Dedifferentiated amniotic fluid mesenchymal stem cell (primary cell): ENCODE results near the gene LYPD4.
A peak's percentile ranks its signal among the peaks of the same experiment; 100 is the strongest.

ENCODE experiments used
- DNase-seq: peaks from one replicate; pipeline ENCODE4 v3.0.0-alpha.2; 2016; ENCODE audit errors: extremely low spot score

LYPD4 gene

DNA sequence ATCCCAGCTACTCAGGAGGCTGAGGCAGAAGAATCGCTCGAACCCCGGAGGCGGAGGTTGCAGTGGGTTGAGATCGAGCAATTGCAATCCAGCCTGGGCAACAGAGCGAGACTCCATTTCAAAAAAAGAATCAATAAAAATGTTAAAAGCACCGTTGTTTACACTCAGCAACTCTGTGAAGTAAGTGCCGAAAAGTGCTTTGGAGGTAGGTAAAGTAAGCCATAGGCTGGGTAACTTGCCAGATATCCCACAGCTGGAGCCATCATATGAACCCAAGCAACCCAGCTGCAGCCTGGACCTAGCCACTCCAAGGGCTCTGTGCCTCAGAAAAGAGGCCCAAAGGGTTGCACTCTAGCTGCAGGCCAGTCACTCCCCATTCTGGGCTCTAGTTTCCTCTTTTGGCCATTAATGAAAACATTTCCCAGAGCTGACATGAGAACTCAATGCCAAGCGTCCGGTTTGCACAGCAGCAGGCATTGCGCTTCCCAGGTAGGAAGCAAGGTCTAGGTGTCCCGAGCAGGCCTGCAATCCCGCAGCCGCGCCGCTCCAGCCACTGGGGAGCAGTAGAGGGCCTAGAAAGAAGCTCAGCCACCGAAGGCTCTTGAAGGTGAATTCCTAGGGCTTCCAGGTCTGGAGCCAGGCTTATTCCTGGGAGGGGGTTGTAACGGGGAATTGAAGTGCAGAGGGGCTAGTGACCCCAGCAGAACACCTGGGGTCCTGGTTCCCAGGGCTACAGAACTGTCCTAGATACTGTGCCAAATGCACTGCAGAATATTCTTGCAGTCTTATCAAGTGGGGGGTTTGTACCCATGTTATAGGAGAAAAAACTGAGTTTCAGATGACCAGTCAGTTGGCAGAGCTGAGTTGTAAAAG, 28.5 kb upstream of the LYPD4 start:
- no peak for DNase-seq

DNA sequence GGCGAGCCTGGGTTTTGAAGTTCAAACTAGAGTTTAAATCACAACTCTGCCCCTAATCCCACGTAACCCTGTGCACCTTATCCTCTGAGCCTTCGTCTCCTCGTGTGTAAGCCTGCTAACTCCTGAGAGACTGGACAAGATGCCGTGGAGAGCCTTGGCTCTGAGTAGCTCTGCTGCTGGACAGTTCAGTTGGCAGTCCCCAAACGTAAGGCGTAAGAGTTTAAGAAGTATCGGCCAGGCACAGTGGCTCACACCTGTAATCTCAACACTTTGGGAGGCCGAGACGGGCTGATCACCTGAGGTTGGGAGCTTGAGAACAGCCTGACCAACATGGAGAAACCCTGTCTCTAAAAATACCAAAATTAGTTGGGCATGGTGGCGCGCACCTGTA, 27.9 kb upstream of the LYPD4 start:
- DNase-seq = no peak

DNA sequence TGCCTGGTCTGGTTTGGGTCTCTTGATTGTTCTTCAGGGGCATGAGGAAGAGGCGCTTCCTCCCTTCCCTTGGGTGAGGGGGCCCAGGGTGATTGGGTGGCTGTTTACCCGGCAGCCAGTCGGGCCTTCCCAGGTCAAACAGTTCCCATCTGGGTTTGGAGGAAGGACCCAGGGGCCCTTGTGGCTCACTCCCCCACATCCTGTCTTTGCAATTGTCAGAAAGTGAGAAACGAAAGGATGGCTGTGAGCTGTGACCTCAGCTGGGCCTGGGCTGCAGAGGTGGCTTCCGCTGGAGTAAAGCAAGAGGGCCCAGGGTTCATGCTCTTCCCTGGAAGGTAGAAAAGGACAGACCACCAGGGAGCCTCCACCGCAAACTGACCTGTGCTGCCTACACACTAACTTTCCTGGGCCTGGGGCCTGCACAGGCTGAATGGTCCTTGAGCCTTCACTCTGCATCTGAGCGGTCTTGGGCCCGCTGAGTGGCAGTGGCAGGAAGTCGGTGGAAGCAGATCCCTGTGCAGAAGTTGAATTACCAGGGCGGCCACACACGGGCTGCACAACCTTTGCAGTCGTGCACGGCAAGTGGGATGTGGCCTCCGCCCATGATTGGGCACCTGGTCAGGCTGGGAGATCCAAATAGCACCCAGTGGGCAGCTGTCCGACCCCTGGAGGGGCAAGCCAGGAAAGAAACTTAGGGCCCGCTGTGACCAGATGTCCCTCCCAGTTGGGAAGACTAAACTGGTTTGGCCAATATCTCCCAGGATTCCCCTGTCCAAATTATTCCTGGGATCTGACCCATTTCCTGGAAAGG, 27.3 kb upstream of the LYPD4 start:
- no peak for DNase-seq

DNA sequence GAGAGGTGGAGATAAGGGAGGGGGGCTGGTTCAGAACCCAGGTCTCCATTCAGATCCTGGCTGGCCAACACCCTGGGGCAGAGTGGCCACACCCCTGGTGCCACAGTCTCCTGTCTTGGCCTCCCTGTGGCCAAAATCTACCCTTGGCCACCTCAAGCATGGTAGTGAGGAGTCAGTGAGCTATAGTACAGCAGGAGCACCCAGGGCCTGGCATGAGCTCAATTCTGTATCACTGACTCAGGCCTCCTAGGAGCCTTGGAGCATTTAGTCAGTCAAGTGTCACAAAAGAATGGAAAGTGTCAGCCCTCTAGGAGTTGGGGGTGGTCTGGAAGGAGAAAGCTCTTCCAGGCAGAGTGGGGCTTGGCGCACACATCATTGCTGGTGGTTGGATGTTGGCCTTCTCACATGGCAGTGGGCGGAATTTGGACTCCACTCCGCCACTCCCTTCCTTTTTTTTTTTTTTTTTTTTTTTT, 26.0 kb upstream of the LYPD4 start:
- DNase-seq = no peak

DNA sequence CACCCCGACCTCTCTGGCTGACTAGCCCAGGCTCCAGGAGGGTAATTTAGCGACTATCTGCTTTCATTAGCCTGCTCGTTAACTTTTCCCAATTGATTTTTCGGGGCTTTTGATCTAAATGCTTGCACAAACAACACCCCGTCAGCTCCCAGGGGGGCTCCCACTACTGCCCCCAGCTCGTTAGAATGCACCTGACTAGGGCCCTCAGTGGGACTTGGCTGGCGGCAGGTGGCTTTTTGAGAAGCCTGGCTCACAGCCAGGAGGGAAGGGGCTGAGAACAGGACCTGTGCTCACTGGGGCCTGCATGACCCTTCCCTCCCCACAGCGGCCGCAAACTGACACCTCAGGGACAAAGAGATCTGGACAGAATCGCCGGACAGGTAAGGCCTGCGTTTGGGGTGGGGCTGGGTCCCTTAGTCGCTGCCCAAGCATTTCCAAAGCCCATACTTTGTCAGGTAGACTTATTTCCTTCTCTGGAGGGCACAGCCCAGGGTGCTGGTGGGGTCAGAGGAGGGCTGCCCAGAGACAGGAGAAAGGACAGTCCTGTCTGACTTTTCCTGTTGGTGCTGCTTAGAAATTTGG, 25.0 kb upstream of the LYPD4 start:
- DNase-seq = no peak

GRCh38 chr19:41868989-41869300, 24.5 kb upstream of the LYPD4 start:
- no peak for DNase-seq

DNA sequence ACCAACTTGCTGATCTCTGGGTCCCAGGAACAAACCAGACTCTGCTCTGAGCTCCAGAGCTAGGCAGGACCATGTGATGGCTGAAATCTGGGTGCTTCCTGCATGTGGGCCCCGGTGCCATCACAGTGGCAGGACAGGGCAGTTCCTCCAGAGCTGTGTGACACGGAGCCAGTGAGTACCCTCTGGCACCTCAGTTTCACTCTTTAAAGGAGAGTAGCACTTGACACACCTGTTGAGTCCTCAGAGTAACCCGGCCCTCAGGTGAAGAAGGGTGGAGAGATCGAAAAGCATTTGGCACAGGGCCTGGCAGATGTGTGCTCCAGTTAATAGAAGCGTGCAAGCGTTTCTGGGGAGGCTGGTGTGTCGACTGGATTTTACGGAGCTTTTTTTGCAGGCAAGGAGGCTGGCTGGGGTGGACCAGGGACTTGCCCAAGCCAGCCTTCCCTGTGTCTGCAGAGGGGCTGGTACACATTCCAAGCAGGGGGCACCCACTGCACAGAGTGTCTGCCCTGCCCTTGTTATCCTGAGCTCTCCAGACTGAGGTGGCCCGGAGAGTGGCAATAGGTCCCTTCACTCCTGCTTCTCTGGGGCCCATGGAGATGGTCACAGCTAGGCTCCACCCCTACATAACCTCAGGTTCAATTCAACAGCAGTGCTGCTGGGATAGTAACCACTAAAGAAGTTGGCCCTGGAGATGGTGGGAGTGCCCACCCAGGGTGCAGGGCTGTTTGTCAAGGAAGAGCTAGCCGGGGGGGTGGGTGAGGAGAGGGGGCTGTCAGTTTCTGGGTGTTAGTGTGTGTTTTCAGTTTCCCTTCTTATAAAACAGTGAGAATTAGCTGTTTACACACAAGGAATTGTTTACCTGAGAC, 23.9 kb upstream of the LYPD4 start:
- DNase-seq = no peak

- no peak for DNase-seq
These were observed 21.8 kb upstream of the LYPD4 start for GRCh38 chr19:41866284-41866683.

GRCh38 chr19:41864374-41864773, 19.9 kb upstream of the LYPD4 start:
- DNase-seq = no peak

DNA sequence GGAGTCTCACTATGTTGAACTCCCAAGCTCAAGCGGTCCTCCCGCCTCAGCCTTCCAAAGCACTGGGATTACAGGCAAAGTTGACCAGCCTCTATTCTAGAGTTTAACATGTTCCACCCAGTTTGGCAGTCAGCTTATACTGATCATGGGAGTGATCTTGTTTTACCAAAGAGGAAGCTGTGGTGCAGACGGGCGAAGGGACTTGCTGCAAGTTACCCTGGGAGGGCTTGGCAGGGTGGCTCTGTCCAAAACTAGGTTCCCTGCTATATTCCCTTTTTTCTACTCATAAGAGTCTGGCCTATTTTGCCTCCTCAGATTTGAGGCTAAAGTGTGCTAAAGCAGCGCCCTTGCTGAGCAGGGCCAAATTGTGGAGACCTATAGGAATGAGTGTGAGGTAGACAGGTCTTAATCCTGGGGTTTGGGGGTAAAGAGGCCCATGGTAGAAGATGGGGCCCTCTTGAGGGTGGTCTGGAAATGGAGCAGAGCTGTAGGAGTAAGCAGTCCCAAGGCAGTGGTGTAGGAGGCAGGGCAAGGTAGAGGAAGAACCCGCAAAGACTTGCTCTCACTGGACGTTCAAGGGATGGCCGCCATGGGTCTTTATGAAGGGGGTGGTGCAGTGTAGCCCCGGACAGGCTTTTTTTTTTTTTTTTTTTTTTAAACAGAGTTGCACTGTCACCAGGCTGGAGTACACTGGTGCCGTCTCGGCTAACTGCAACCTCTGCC, 18.9 kb upstream of the LYPD4 start:
- no peak for DNase-seq

DNA sequence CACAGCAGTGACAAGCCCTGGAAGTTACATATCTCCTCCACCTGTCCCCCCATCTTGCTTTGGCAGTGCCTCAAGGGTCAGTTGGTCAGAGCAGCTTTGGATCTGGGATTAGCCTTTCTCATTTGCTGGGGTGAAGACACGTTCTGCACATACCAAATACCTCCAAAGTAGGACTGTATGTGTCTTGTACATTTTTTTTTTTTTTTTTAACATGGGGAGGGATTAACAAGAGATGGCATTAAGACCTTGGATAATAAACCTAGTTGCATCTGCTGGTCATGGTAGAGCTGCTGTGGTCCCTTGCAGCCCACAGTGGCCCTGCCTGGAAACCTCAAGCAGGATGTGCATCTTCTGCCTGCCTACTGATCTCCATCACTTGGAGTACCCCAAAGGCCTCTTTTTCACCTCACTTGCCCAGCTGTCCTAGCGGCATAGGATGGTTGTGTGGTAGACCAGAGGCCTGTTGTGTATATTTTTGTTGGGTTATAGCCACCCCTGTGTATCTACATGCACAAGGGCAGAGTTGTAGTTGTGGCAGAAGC, 18.0 kb upstream of the LYPD4 start:
- DNase-seq = no peak

DNA sequence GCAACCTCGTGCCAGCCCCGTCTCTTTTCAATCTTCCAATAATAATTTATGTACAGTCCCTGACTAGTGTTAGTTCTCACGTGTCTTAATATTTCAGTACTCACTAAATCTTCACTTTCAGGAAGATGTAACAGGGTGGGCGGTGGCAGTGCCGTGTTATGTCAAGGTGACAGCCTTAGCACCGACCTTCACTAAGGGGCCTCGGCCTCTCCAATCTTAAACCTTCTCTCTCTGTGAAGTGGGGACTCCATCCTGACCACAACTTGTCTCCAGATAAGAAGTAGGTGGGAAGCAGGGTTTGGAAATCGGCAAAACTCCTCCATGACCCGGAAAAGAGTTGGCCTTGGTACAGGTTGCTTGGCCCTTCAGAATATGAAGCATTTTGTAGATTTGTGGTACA, 17.4 kb upstream of the LYPD4 start:
- DNase-seq = no peak

GRCh38 chr19:41861116-41861768, 16.8 kb upstream of the LYPD4 start:
- DNase-seq = no peak

DNA sequence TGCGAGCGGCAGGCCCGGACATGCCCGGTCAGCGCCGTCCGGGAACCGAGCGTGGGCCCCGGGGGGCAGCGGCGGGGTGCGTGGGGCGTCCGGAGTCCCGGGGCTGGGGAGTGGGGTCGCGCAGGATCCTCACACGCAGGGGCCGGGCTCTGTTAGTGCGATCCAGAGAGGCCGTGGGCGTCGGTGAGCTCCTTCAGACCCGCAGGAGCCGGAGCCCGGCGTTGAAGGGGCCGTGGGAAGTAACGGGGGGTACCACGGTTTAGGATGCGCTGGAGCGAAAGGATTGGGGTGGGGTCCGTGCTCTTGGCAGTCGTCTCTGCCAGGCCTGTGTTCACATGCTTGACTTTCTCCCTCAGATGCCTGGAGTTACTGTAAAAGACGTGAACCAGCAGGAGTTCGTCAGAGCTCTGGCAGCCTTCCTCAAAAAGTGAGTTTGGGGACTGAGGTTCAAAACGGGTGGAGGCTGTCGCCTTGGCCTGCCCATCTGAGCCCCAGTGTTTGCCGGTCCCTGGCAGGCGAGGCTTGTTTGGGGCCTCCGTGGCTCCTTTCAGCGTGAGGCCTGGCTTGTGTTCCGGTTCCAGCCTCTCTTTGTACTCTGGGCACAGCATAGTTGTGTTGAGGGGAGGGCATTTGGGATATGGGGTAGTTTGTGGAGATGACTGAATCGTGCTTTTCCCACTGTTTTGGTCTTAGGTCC, 16.1 kb upstream of the LYPD4 start:
- no peak for DNase-seq

- DNase-seq = peak; percentile 99
These were observed 15.3 kb upstream of the LYPD4 start, which contains the start of gene RPS19 for GRCh38 chr19:41859618-41860418. Gene RPS19, plus strand, starts transcription at chr19:41860255. Its CDS starts 520 bp downstream, at chr19:41860775.

DNA sequence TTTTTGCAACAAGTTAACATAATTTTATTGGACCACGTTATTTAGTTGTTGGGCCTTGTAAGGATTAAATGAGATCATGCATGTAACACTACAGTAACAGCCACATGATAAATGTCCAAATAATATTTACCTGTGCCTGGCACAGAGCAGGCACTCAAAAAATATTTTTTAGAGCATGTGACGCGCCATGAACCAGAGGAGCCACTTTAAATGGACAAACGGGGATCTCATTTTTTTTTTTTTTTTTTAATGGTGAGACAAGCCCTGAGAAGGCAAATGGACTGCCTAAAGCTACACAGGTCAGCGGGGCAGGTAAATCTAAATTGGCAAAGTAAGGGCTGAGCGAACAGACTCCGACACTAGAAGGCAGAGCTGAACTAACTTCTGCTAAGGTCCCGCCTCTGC, 14.7 kb upstream of the LYPD4 start:
- no peak for DNase-seq

- no peak for DNase-seq
These were observed 9.3 kb upstream of the LYPD4 start for GRCh38 chr19:41853768-41854167.

DNA sequence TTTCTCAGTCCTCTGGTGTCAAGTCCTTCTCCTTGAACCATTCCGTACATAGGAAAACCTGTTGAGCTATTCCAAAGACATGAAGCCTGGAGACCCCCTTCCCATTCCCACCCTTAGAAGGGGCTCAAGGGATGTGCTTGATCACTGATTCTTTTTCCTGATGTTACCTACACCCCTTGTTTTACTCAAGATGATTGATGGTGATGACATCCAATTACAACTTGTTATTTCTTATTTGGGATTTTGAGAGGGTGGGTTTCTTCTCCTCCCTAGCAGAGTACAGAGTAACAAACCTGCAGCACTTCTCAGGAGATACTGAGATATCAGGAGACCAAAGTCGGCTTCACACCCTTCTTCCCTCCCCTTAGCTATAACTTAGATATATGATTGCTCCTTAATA, 8.9 kb upstream of the LYPD4 start:
- DNase-seq = no peak

- no peak for DNase-seq
These were observed 7.0 kb upstream of the LYPD4 start for GRCh38 chr19:41851456-41851855.
